ENCODE data around the gene EPM2A. TPM values are rescaled to one million over a fixed set of nuclear protein-coding genes. Genes with fewer than 3 reads are reported as not detected.

EPM2A gene
- total RNA-seq, 1 donor from 2014 or later = 17.7 TPM

DNA sequence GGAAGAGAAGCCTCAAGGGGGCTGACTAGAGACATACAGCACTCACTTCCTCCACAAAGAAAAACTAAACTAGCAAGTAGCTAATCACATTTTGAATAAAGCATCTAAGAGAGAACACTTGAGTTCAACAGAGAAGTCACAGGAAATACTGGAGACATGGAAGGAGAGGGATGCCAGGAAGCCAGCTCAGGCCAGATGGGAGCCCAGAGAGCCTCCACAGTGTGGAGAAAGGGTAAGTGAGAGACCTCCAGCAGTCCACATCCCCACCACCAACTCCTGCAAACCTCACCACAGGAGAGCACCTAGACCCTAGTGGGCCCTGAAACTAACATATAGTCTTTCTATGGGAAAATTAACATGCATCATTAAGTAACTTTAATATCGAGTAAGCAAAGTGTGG lies 79.2 kb downstream of the EPM2A start:
- Histone ChIP-seq H3K4me1 (ENCODE audit: control insufficient read depth in 3 of 3, insufficient read depth in 3 of 3, low read length in 3 of 3) (no peaks in the 10 kb centered on the region), H3K27me3 (ENCODE audit: control insufficient read depth in 3 of 3, insufficient read depth in 3 of 3, low read length in 3 of 3) (no peaks in the 10 kb centered on the region), H3K9ac (ENCODE audit: low read depth in 1 of 3, low read length in 3 of 3) (no peak overlapping the region), H3K4me3 (ENCODE audit: low read length in 3 of 3) (no peak overlapping the region), H3K36me3 (ENCODE audit: control insufficient read depth in 3 of 3, insufficient read depth in 3 of 3, low read length in 3 of 3) (no peaks in the 10 kb centered on the region), H3K9me3 (ENCODE audit: control insufficient read depth in 3 of 3, low read length in 3 of 3) (no peaks in the 10 kb centered on the region), H3K27ac (ENCODE audit: low read depth, low read length) (no peak overlapping the region)

DNA sequence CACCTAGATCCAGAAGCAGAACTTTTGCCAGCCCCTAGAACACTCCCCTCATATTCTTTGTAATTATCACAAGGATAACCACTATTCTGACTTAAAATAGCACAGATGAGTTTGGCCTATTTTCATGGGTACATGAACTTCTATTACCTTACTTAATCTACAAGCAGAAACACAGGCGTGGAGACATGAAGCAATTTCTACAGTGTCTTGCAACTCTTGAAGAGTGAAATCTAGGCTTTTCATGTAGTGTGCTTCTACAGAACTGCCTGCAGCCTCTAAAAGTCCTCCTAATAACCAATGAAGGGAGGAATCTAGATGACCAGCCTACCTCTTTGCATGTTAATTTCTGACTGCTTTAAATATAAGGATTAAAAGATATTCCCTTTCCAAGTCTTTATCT lies 82.7 kb downstream of the EPM2A start:
- Histone ChIP-seq H3K27me3 (ENCODE audit: control insufficient read depth in 3 of 3, insufficient read depth in 3 of 3, low read length in 3 of 3) (no peaks in the 10 kb centered on the region), H3K9ac (ENCODE audit: low read depth in 1 of 3, low read length in 3 of 3) (no peak overlapping the region)

DNA sequence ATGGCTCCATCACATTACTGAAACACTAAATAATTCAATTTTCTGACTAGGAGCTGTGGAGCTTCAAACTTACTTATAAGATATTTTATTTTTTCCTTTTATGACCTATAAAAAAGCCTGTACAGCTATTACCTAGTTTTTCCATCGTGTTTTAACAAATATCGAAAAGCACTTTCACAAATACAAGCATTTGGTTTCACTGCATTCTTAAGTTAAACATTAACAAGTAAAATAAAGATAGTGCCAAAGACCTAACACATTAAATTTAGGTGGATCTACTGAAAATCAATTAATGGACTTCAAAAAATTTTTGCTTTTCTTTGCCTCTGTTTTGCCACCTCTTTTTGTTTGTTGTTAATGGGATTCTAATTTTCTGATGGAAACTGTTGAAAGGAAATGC lies 83.3 kb downstream of the EPM2A start:
- H3K27me3 ChIP-seq (ENCODE audit: control insufficient read depth in 3 of 3, insufficient read depth in 3 of 3, low read length in 3 of 3) = no peaks in the 10 kb centered on the region
- H3K4me3 ChIP-seq (ENCODE audit: low read length in 3 of 3) = no peak overlapping the region
- no peaks in the 10 kb centered on the region for H3K4me1 ChIP-seq (ENCODE audit: control insufficient read depth in 3 of 3, insufficient read depth in 3 of 3, low read length in 3 of 3)
- H3K9ac ChIP-seq (ENCODE audit: low read depth in 1 of 3, low read length in 3 of 3) = no peak overlapping the region
- H3K36me3 ChIP-seq (ENCODE audit: control insufficient read depth in 3 of 3, insufficient read depth in 3 of 3, low read length in 3 of 3) = no peaks in the 10 kb centered on the region
- H3K9me3 ChIP-seq (ENCODE audit: control insufficient read depth in 3 of 3, low read length in 3 of 3) = no peaks in the 10 kb centered on the region
- H3K27ac ChIP-seq (ENCODE audit: low read depth, low read length) = no peak overlapping the region

More for the DNA sequence above, 82.7 kb downstream of the EPM2A start:
- no peaks in the 10 kb centered on the region for H3K36me3 ChIP-seq (ENCODE audit: control insufficient read depth in 3 of 3, insufficient read depth in 3 of 3, low read length in 3 of 3)
- H3K9me3 ChIP-seq (ENCODE audit: control insufficient read depth in 3 of 3, low read length in 3 of 3) = no peaks in the 10 kb centered on the region
- no peak overlapping the region for H3K4me3 ChIP-seq (ENCODE audit: low read length in 3 of 3)
- H3K4me1 ChIP-seq (ENCODE audit: control insufficient read depth in 3 of 3, insufficient read depth in 3 of 3, low read length in 3 of 3) = no peaks in the 10 kb centered on the region
- H3K27ac ChIP-seq (ENCODE audit: low read depth, low read length) = no peak overlapping the region

DNA sequence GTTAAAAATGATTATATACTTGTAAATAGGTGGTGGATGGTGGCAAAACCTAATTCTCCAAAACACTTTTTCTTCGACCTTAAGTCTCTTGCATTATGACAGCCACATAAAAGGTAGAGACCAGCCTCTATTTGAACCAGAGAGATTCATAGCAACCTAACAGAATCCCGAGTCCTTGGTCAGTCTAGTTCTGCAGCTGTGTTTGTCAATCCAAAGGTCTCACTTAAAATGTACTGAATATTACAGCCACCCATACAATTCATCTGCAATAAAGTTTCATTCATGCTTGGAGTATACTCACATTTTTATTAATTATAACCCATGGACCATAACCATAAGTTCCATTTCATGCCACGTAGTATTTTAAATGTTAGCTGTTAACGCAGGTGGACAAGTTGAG lies 87.2 kb downstream of the EPM2A start:
- Histone ChIP-seq H3K4me3 (ENCODE audit: low read length in 3 of 3) (no peak overlapping the region), H3K36me3 (ENCODE audit: control insufficient read depth in 3 of 3, insufficient read depth in 3 of 3, low read length in 3 of 3) (no peaks in the 10 kb centered on the region), H3K9ac (ENCODE audit: low read depth in 1 of 3, low read length in 3 of 3) (no peak overlapping the region), H3K4me1 (ENCODE audit: control insufficient read depth in 3 of 3, insufficient read depth in 3 of 3, low read length in 3 of 3) (no peaks in the 10 kb centered on the region), H3K9me3 (ENCODE audit: control insufficient read depth in 3 of 3, low read length in 3 of 3) (no peaks in the 10 kb centered on the region), H3K27me3 (ENCODE audit: control insufficient read depth in 3 of 3, insufficient read depth in 3 of 3, low read length in 3 of 3) (no peaks in the 10 kb centered on the region), H3K27ac (ENCODE audit: low read depth, low read length) (no peak overlapping the region)

DNA sequence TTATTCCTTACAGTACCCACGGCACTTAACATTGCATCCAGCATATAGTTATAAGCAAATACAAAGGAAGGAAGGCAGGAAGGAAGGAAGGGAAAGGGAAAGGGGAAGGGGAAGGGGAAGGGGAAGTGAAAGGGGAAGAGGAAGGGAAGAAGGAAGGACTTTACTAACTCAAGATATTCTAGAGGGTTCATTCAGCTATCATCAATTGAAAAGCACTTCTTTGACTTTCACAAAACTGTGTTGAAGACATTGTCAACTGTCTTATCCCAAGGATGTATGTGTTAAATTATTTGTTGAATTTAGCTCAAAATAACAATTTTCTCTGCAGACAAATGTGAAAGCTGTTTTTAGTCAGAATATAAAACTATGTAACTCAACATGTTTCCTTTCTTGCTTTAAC lies 87.7 kb downstream of the EPM2A start:
- H3K4me1 ChIP-seq (ENCODE audit: control insufficient read depth in 3 of 3, insufficient read depth in 3 of 3, low read length in 3 of 3) = no peaks in the 10 kb centered on the region
- H3K36me3 ChIP-seq (ENCODE audit: control insufficient read depth in 3 of 3, insufficient read depth in 3 of 3, low read length in 3 of 3) = no peaks in the 10 kb centered on the region
- no peaks in the 10 kb centered on the region for H3K27me3 ChIP-seq (ENCODE audit: control insufficient read depth in 3 of 3, insufficient read depth in 3 of 3, low read length in 3 of 3)
- H3K27ac ChIP-seq (ENCODE audit: low read depth, low read length) = no peak overlapping the region
- H3K9me3 ChIP-seq (ENCODE audit: control insufficient read depth in 3 of 3, low read length in 3 of 3) = no peaks in the 10 kb centered on the region
- H3K4me3 ChIP-seq (ENCODE audit: low read length in 3 of 3) = no peak overlapping the region
- H3K9ac ChIP-seq (ENCODE audit: low read depth in 1 of 3, low read length in 3 of 3) = no peak overlapping the region

DNA sequence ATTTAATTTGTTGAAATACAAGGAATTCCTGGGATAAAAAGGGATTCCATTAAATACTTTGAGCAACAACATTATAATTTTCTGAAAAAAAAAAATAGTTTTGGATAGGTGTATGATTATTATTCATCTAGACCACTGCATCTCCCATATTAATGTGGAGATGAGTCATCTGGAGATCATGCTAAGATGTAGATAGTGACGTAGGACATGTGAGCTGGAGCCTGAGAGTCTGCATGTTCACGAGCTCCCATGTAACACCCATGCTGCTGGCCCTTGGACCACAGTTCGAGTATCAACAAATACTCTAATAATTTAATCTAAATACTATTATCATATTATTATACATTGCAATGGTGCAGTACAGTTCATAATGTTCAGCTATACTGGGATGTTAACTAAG lies 91.6 kb downstream of the EPM2A start:
- H3K36me3 ChIP-seq (ENCODE audit: control insufficient read depth in 3 of 3, insufficient read depth in 3 of 3, low read length in 3 of 3) = no peaks in the 10 kb centered on the region
- no peaks in the 10 kb centered on the region for H3K27me3 ChIP-seq (ENCODE audit: control insufficient read depth in 3 of 3, insufficient read depth in 3 of 3, low read length in 3 of 3)
- no peaks in the 10 kb centered on the region for H3K4me1 ChIP-seq (ENCODE audit: control insufficient read depth in 3 of 3, insufficient read depth in 3 of 3, low read length in 3 of 3)
- no peak overlapping the region for H3K9ac ChIP-seq (ENCODE audit: low read depth in 1 of 3, low read length in 3 of 3)
- no peaks in the 10 kb centered on the region for H3K9me3 ChIP-seq (ENCODE audit: control insufficient read depth in 3 of 3, low read length in 3 of 3)
- H3K4me3 ChIP-seq (ENCODE audit: low read length in 3 of 3) = no peak overlapping the region
- no peak overlapping the region for H3K27ac ChIP-seq (ENCODE audit: low read depth, low read length)

DNA sequence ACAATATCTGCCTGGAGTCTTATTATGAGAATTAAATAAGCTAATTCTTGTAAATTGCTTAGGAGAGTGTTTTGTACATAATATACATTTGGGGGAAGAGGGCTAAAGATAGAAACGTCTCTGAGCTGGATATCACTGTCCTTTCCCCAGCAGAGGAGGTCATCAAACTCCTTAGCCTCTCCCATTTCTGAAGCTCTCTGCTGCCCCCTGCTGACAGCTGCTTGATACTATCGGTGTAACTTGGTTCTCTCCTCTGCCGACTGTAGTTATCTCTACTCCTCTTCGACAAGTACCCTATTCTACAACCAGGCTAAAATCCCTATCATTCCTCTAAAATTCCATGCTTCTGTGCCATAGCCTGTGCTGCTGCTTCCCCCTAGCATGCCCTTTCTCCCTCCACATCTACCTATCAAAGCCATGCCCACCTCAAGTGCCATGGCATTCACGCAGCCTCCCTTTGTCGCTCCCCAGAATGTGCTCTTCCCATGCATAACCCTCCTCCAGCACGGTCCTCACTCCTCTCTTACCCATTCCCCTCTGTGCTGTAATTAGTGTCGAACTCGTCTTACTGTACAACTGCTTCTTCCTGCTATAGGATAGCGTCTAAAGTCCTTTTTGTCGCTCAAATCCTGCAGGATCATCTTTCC lies 101.2 kb downstream of the EPM2A start:
- H3K4me3 ChIP-seq (ENCODE audit: low read length in 3 of 3) = no peak overlapping the region
- no peak overlapping the region for H3K27ac ChIP-seq (ENCODE audit: low read depth, low read length)
- peaks cover 6 to 21% (median 19%) of the 10 kb centered on the region in 3 donors for H3K4me1 ChIP-seq (ENCODE audit: control insufficient read depth in 3 of 3, insufficient read depth in 3 of 3, low read length in 3 of 3)
- no peaks in the 10 kb centered on the region for H3K27me3 ChIP-seq (ENCODE audit: control insufficient read depth in 3 of 3, insufficient read depth in 3 of 3, low read length in 3 of 3)
- peaks cover 3 to 5% (median 4%) of the 10 kb centered on the region in 3 donors for H3K36me3 ChIP-seq (ENCODE audit: control insufficient read depth in 3 of 3, insufficient read depth in 3 of 3, low read length in 3 of 3)
- no peak overlapping the region for H3K9ac ChIP-seq (ENCODE audit: low read depth in 1 of 3, low read length in 3 of 3)
- H3K9me3 ChIP-seq (ENCODE audit: control insufficient read depth in 3 of 3, low read length in 3 of 3) = no peaks in the 10 kb centered on the region

DNA sequence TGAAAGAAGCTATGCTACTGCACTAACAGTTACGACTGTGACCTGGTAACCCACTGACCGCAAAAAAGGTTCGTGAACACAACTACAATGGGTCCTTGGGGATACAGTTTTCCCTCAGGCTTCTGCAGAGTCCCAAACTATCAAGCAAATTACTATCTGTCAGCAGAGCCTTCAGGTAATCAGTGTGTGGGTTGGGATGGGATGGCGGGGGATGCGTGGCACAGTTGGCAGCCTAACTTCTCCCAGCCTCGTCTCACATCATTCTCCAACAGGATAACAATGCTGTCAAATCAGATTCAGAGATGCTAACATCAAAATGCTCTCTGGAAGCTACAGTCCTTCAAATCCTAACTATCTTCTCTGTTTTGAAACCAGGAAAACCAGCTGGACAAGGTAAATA lies 102.3 kb downstream of the EPM2A start:
- Histone ChIP-seq H3K9ac (ENCODE audit: low read depth in 1 of 3, low read length in 3 of 3) (no peak overlapping the region), H3K9me3 (ENCODE audit: control insufficient read depth in 3 of 3, low read length in 3 of 3) (no peaks in the 10 kb centered on the region), H3K4me3 (ENCODE audit: low read length in 3 of 3) (no peak overlapping the region), H3K4me1 (ENCODE audit: control insufficient read depth in 3 of 3, insufficient read depth in 3 of 3, low read length in 3 of 3) (peaks cover 6 to 21% (median 19%) of the 10 kb centered on the region in 3 donors), H3K36me3 (ENCODE audit: control insufficient read depth in 3 of 3, insufficient read depth in 3 of 3, low read length in 3 of 3) (peaks cover 3 to 6% (median 5%) of the 10 kb centered on the region in 3 donors), H3K27ac (ENCODE audit: low read depth, low read length) (no peak overlapping the region), H3K27me3 (ENCODE audit: control insufficient read depth in 3 of 3, insufficient read depth in 3 of 3, low read length in 3 of 3) (no peaks in the 10 kb centered on the region)

DNA sequence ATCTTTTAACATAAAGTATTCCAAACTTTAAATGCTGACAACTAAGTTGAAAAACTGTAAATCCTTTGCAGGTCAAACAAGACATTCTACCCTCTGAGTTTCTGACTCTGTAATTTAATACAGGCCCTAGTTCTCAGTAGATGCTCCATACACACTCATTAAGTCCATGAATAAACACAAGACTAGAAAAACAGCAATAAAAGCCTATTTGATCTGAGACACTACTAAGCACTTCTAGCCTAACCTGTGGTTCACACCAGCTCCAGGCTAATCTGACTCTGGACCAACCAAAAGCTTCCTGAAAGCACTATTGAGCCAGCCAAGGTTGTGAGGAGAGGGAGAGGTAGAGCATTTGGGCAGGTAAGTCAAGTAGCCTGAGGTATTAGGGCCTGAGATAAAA lies 103.9 kb downstream of the EPM2A start:
- no peak overlapping the region for H3K4me3 ChIP-seq (ENCODE audit: low read length in 3 of 3)

DNA sequence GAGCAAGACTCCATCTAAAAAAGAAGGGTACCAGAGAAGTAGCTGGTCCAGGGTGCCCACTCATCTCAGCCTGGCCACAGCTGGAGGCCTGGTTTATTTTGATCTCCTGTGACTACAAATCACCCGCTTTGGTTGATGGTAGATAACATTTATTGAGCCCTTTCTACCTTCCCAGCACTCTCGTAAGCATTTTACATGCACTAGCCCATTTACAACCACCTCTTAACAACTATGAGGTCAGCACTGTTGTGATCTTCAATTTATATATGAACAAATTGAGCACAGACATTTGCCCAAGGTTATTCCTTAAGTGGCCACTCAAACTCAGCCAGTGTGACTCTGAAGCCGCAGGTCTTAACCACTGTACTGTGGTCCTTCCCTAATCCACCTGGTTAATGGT lies 104.7 kb downstream of the EPM2A start:
- Histone ChIP-seq H3K9ac (ENCODE audit: low read depth in 1 of 3, low read length in 3 of 3) (no peak overlapping the region), H3K9me3 (ENCODE audit: control insufficient read depth in 3 of 3, low read length in 3 of 3) (no peaks in the 10 kb centered on the region), H3K4me1 (ENCODE audit: control insufficient read depth in 3 of 3, insufficient read depth in 3 of 3, low read length in 3 of 3) (peaks cover 6 to 21% (median 19%) of the 10 kb centered on the region in 3 donors), H3K36me3 (ENCODE audit: control insufficient read depth in 3 of 3, insufficient read depth in 3 of 3, low read length in 3 of 3) (peaks cover 10 to 15% (median 12%) of the 10 kb centered on the region in 3 donors), H3K4me3 (ENCODE audit: low read length in 3 of 3) (no peak overlapping the region), H3K27me3 (ENCODE audit: control insufficient read depth in 3 of 3, insufficient read depth in 3 of 3, low read length in 3 of 3) (no peaks in the 10 kb centered on the region), H3K27ac (ENCODE audit: low read depth, low read length) (no peak overlapping the region)

More for the DNA sequence above, 103.9 kb downstream of the EPM2A start:
- Histone ChIP-seq H3K9me3 (ENCODE audit: control insufficient read depth in 3 of 3, low read length in 3 of 3) (no peaks in the 10 kb centered on the region), H3K27me3 (ENCODE audit: control insufficient read depth in 3 of 3, insufficient read depth in 3 of 3, low read length in 3 of 3) (no peaks in the 10 kb centered on the region), H3K36me3 (ENCODE audit: control insufficient read depth in 3 of 3, insufficient read depth in 3 of 3, low read length in 3 of 3) (peaks cover 10 to 15% (median 12%) of the 10 kb centered on the region in 3 donors), H3K4me1 (ENCODE audit: control insufficient read depth in 3 of 3, insufficient read depth in 3 of 3, low read length in 3 of 3) (peaks cover 6 to 21% (median 19%) of the 10 kb centered on the region in 3 donors), H3K9ac (ENCODE audit: low read depth in 1 of 3, low read length in 3 of 3) (no peak overlapping the region), H3K27ac (ENCODE audit: low read depth, low read length) (no peak overlapping the region)
